Stimulated activated memory B cell treated with anti-CD40 and anti-IgM and Interleukin-4, amounts not matched to agents 10 μg/mL and 1 μg/mL and 100 μg/mL, for 72 hours (primary cell): ENCODE results near the gene OCA2.
A peak's percentile ranks its signal among the peaks of the same experiment; 100 is the strongest.
"Not testable (repeated sequence)": the region's sequence is repeated elsewhere in the genome, so short reads cannot be mapped to it uniquely, and the experiment has no call there.

Experiments
- ATAC-seq: fragments of 150-1000 bp; cut with Tn5 transposase; 2 replicates; pipeline ENCODE4 v1.10.0; 2021
- H3K27ac Mint-ChIP-seq: one replicate; pipeline ENCODE4 v1.8.0; 2022; ENCODE audit warnings: mild to moderate bottlenecking, mixed read lengths
- H3K27me3 Mint-ChIP-seq: one replicate; pipeline ENCODE4 v1.8.0; 2022; ENCODE audit warnings: mixed read lengths
- H3K36me3 Mint-ChIP-seq: one replicate; pipeline ENCODE4 v1.8.0; 2022; ENCODE audit warnings: mixed read lengths
- H3K4me1 Mint-ChIP-seq: one replicate; pipeline ENCODE4 v1.8.0; 2022; ENCODE audit warnings: mixed read lengths
- H3K4me3 Mint-ChIP-seq: one replicate; pipeline ENCODE4 v1.8.0; 2022; ENCODE audit warnings: mild to moderate bottlenecking, moderate library complexity, mixed read lengths
- H3K9me3 Mint-ChIP-seq: one replicate; pipeline ENCODE4 v1.8.0; 2022; ENCODE audit warnings: mixed read lengths

The OCA2 gene

GRCh38 chr15:27850981-27851857 lies 247.9 kb downstream of the OCA2 start:
- H3K27ac Mint-ChIP-seq, result no peak overlapping the region
- H3K9me3 Mint-ChIP-seq, result peaks cover 4% of the 10 kb centered on the region
- H3K36me3 Mint-ChIP-seq, result no peaks in the 10 kb centered on the region
- no peaks in the 10 kb centered on the region for H3K4me1 Mint-ChIP-seq
- H3K4me3 Mint-ChIP-seq, result no peak overlapping the region
- no peaks in the 10 kb centered on the region for H3K27me3 Mint-ChIP-seq
- no peak for ATAC-seq

- Mint-ChIP-seq H3K36me3 (no peaks in the 10 kb centered on the region), H3K27me3 (no peaks in the 10 kb centered on the region), H3K4me1 (no peaks in the 10 kb centered on the region), H3K9me3 (peaks cover under 1% of the 10 kb centered on the region), H3K4me3 (no peak overlapping the region), H3K27ac (no peak overlapping the region)
- ATAC-seq, result no peak
These were observed 249.1 kb downstream of the OCA2 start for GRCh38 chr15:27850050-27850449.

- H3K27ac Mint-ChIP-seq, H3K4me1 Mint-ChIP-seq, H3K4me3 Mint-ChIP-seq, H3K36me3 Mint-ChIP-seq, H3K9me3 Mint-ChIP-seq, H3K27me3 Mint-ChIP-seq, ATAC-seq: not testable (repeated sequence)
These were observed 250.2 kb downstream of the OCA2 start for GRCh38 chr15:27848936-27849335.

- H3K27me3 Mint-ChIP-seq, result no peaks in the 10 kb centered on the region
- H3K27ac Mint-ChIP-seq, result no peak overlapping the region
- H3K36me3 Mint-ChIP-seq, result no peaks in the 10 kb centered on the region
- ATAC-seq, result no peak
- no peak overlapping the region for H3K4me3 Mint-ChIP-seq
- H3K9me3 Mint-ChIP-seq, result no peaks in the 10 kb centered on the region
- H3K4me1 Mint-ChIP-seq, result no peaks in the 10 kb centered on the region
These were observed 251.1 kb downstream of the OCA2 start for GRCh38 chr15:27847775-27848710.

- Mint-ChIP-seq H3K27ac (no peak overlapping the region), H3K9me3 (no peaks in the 10 kb centered on the region), H3K36me3 (no peaks in the 10 kb centered on the region), H3K4me3 (no peak overlapping the region), H3K4me1 (no peaks in the 10 kb centered on the region), H3K27me3 (no peaks in the 10 kb centered on the region)
- ATAC-seq, result no peak
These were observed 252.3 kb downstream of the OCA2 start for GRCh38 chr15:27846722-27847395.

- no peak overlapping the region for H3K27ac Mint-ChIP-seq
- H3K4me3 Mint-ChIP-seq, result no peak overlapping the region
- H3K9me3 Mint-ChIP-seq, result no peaks in the 10 kb centered on the region
- no peak for ATAC-seq
- H3K4me1 Mint-ChIP-seq, result no peaks in the 10 kb centered on the region
- no peaks in the 10 kb centered on the region for H3K27me3 Mint-ChIP-seq
- no peaks in the 10 kb centered on the region for H3K36me3 Mint-ChIP-seq
These were observed 253.4 kb downstream of the OCA2 start for GRCh38 chr15:27845535-27846369.

GRCh38 chr15:27844018-27844666 lies 255.0 kb downstream of the OCA2 start:
- no peak overlapping the region for H3K4me3 Mint-ChIP-seq
- no peaks in the 10 kb centered on the region for H3K4me1 Mint-ChIP-seq
- ATAC-seq, result peak; percentile 32

GRCh38 chr15:27843146-27843545 lies 256.0 kb downstream of the OCA2 start:
- Mint-ChIP-seq H3K4me1 (no peaks in the 10 kb centered on the region), H3K27me3 (no peaks in the 10 kb centered on the region), H3K4me3 (no peak overlapping the region), H3K9me3 (no peaks in the 10 kb centered on the region), H3K36me3 (no peaks in the 10 kb centered on the region), H3K27ac (no peak overlapping the region)
- ATAC-seq, result peak; percentile 28

More at GRCh38 chr15:27844018-27844666, 255.0 kb downstream of the OCA2 start:
- Mint-ChIP-seq H3K27ac (no peak overlapping the region), H3K9me3 (no peaks in the 10 kb centered on the region), H3K36me3 (no peaks in the 10 kb centered on the region), H3K27me3 (no peaks in the 10 kb centered on the region)

GRCh38 chr15:27842526-27842925 lies 256.6 kb downstream of the OCA2 start:
- H3K27me3 Mint-ChIP-seq, result peaks cover 2% of the 10 kb centered on the region
- H3K4me1 Mint-ChIP-seq, result no peaks in the 10 kb centered on the region
- no peak overlapping the region for H3K27ac Mint-ChIP-seq
- no peak for ATAC-seq
- H3K4me3 Mint-ChIP-seq, result no peak overlapping the region
- no peaks in the 10 kb centered on the region for H3K9me3 Mint-ChIP-seq
- no peaks in the 10 kb centered on the region for H3K36me3 Mint-ChIP-seq

GRCh38 chr15:27835233-27835939 lies 263.7 kb downstream of the OCA2 start:
- Mint-ChIP-seq H3K27ac (no peak overlapping the region), H3K27me3 (peaks cover 7% of the 10 kb centered on the region)

GRCh38 chr15:27834684-27835083 lies 264.4 kb downstream of the OCA2 start:
- Mint-ChIP-seq H3K36me3 (no peaks in the 10 kb centered on the region), H3K27me3 (peaks cover 7% of the 10 kb centered on the region), H3K9me3 (no peaks in the 10 kb centered on the region), H3K27ac (no peak overlapping the region), H3K4me1 (no peaks in the 10 kb centered on the region), H3K4me3 (no peak overlapping the region)
- ATAC-seq, result no peak

More at GRCh38 chr15:27835233-27835939, 263.7 kb downstream of the OCA2 start:
- Mint-ChIP-seq H3K4me1 (no peaks in the 10 kb centered on the region), H3K36me3 (no peaks in the 10 kb centered on the region), H3K4me3 (no peak overlapping the region), H3K9me3 (no peaks in the 10 kb centered on the region)
- ATAC-seq, result no peak

GRCh38 chr15:27833974-27834373 lies 265.1 kb downstream of the OCA2 start:
- no peaks in the 10 kb centered on the region for H3K36me3 Mint-ChIP-seq
- peaks cover 7% of the 10 kb centered on the region for H3K27me3 Mint-ChIP-seq
- H3K4me3 Mint-ChIP-seq, result no peak overlapping the region

GRCh38 chr15:27833178-27833577 lies 265.9 kb downstream of the OCA2 start:
- ATAC-seq, result no peak
- Mint-ChIP-seq H3K36me3 (no peaks in the 10 kb centered on the region), H3K9me3 (peaks cover 3% of the 10 kb centered on the region), H3K27ac (no peak overlapping the region), H3K27me3 (peaks cover 7% of the 10 kb centered on the region), H3K4me3 (no peak overlapping the region), H3K4me1 (no peaks in the 10 kb centered on the region)

More at GRCh38 chr15:27833974-27834373, 265.1 kb downstream of the OCA2 start:
- no peak overlapping the region for H3K27ac Mint-ChIP-seq
- H3K9me3 Mint-ChIP-seq, result peaks cover 2% of the 10 kb centered on the region
- no peak for ATAC-seq
- no peaks in the 10 kb centered on the region for H3K4me1 Mint-ChIP-seq
